Peyer's patch (tissue), 4 donors: Measurements from ENCODE around the gene MBNL2.

Source experiments
- CTCF ChIP-seq, 6 experiments: fragments of 450-650 bp in 4 of 6; fragments of 200-600 bp in 2 of 6; sonication (generic) in 1 of 6; IDR thresholded peaks; one replicate each; pipeline ENCODE4 v1.5.1; 2017 to 2019; ENCODE audit warnings: antibody characterized with exemption in 6 of 6, mild to moderate bottlenecking in 3 of 6, moderate library complexity in 1 of 6
- POLR2A ChIP-seq, 2 donors: fragments of 450-650 bp; IDR thresholded peaks; one replicate each; pipeline ENCODE4 v1.5.1; 2017; ENCODE audit warnings: antibody characterized with exemption in 2 of 2, mild to moderate bottlenecking in 2 of 2, moderate library complexity in 2 of 2

GRCh38 chr13:97295283-97296182 lies 73.4 kb downstream of the MBNL2 start:
- TF ChIP-seq POLR2A (IDR thresholded peaks at IDR 0.05) (no peak), CTCF (IDR thresholded peaks at IDR 0.05) (no peak)
